ENCODE measurements around the gene SBDS. TPM values are rescaled to one million over a fixed set of nuclear protein-coding genes. Genes with fewer than 3 reads are reported as not detected.
A peak's percentile ranks its signal among the peaks of the same experiment; 100 is the strongest.
"Not testable (repeated sequence)": the region's sequence is repeated elsewhere in the genome, so short reads cannot be mapped to it uniquely, and the experiment has no call there.

Gene SBDS
- total RNA-seq, 1 experiment from 2014 or later = 156 TPM

DNA sequence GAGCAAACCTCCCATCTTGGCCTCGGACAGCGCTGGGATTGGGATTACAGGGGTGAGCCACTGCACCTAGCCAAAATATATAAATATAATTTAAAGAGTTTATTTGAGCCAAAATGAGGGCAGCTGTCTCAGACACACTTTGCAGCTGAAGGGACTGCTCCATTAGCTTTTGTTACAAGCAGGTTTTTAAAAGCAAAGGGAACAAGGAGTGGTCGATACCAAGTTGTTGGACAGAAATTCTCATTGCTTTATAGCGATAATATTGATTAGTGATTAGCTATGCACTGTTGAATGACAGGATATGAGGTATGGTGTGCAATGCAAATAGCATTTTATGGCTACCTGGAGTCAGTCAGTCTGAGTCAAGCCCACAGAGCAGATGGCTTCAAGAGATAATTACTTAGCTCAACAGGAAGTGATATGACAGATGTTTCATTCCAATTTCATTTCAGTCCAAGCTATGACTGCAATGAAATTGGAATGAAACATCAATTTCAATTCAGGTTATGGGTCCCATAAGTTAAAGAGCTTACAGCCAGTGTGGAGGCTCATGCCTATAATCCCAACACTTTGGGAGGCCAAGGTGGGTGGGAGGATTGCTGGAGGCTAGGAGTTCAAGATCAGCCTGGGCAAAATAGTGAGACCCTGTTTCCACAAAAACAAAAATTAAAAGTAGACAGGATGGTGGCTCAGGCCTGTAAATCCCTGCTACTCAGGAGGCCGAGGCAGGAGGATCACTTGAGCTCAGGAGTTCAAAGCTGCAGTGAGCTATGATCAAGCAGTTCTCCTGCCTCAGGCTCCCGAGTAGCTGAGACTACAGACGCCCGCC, 24.4 kb upstream of the SBDS start:
- Mint-ChIP-seq H3K4me1 (ENCODE audit: insufficient read depth, unreplicated experiment) (peaks cover under 1% of the 10 kb centered on the region), H3K9me3 (ENCODE audit: unreplicated experiment) (no peaks in the 10 kb centered on the region), H3K27me3 (ENCODE audit: insufficient read depth, unreplicated experiment) (no peaks in the 10 kb centered on the region), H3K27ac (ENCODE audit: low read depth, unreplicated experiment) (no peak overlapping the region), H3K4me3 (ENCODE audit: unreplicated experiment) (no peak overlapping the region), H3K36me3 (ENCODE audit: insufficient read depth, unreplicated experiment) (peaks cover 76% of the 10 kb centered on the region)
- ChIA-PET CTCF (interaction anchor here (2.7 kb wide), 1 partner anchor 21 kb away, joined by 12 read pairs; no protein-coding TSS in a partner anchor), POLR2A (no interaction called here)
- no peak for DNase-seq (ENCODE audit: unreplicated experiment)
- intact Hi-C loops (cut with micrococcal nuclease) = no loop called here
- no TSS peak for BruUV-seq (replicated peaks)
- TF ChIP-seq, protein P1, sequence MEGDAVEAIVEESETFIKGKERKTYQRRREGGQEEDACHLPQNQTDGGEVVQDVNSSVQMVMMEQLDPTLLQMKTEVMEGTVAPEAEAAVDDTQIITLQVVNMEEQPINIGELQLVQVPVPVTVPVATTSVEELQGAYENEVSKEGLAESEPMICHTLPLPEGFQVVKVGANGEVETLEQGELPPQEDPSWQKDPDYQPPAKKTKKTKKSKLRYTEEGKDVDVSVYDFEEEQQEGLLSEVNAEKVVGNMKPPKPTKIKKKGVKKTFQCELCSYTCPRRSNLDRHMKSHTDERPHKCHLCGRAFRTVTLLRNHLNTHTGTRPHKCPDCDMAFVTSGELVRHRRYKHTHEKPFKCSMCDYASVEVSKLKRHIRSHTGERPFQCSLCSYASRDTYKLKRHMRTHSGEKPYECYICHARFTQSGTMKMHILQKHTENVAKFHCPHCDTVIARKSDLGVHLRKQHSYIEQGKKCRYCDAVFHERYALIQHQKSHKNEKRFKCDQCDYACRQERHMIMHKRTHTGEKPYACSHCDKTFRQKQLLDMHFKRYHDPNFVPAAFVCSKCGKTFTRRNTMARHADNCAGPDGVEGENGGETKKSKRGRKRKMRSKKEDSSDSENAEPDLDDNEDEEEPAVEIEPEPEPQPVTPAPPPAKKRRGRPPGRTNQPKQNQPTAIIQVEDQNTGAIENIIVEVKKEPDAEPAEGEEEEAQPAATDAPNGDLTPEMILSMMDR (IDR thresholded peaks at IDR 0.05; ENCODE audit: unreplicated experiment) = no peak

DNA sequence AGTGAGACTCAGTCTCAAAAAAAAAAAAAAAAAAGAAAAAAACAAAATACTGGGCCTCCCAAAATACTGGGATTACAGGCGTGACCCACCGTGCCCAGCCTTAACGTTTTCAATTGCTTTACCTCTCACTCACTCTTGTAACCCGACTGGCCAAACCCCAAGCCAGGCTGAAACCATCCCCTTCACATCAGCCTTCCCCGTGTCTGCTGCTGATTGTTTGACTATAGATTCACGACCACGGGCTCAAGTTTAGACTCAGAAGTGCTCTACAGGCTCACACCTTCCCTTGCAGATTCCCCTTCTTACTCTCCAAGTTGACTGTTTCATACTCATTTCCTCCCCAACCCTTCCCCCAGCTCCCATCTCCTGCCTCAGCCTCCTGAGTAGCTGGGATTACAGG, 23.6 kb upstream of the SBDS start:
- Mint-ChIP-seq H3K4me1 (ENCODE audit: insufficient read depth, unreplicated experiment) (no peaks in the 10 kb centered on the region), H3K27me3 (ENCODE audit: insufficient read depth, unreplicated experiment) (no peaks in the 10 kb centered on the region), H3K36me3 (ENCODE audit: insufficient read depth, unreplicated experiment) (peaks cover 84% of the 10 kb centered on the region), H3K27ac (ENCODE audit: low read depth, unreplicated experiment) (no peak overlapping the region), H3K4me3 (ENCODE audit: unreplicated experiment) (no peak overlapping the region), H3K9me3 (ENCODE audit: unreplicated experiment) (no peaks in the 10 kb centered on the region)
- CTCF ChIA-PET = interaction anchor here (2.7 kb wide), 1 partner anchor 22 kb away, joined by 12 read pairs; no protein-coding TSS in a partner anchor
- POLR2A ChIA-PET = no interaction called here
- intact Hi-C loops (cut with micrococcal nuclease) = no loop called here
- DNase-seq (ENCODE audit: unreplicated experiment) = no peak
- TF ChIP-seq, protein P1 (IDR thresholded peaks at IDR 0.05; ENCODE audit: unreplicated experiment) = no peak
- no TSS peak for BruUV-seq (replicated peaks)

DNA sequence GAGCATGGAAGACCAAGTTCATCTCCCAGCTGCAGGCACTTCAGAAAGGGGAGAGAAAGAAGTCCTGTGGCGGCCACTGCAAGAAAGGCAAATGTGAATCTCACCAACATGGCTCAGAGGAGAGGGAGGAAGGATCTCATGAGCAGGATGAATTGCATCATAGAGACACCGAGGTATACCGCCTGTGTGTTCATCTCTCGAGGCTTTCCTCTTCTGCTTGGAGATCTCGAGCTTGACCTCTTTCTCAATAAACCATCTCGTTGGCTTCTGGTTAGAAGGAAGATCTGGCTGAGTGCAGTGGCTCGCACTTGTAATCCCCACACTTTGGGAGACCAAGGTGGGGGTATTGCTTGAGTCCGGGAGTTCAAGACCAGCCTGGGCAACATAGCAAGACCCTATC, 22.6 kb upstream of the SBDS start:
- intact Hi-C loops (cut with micrococcal nuclease); H3K4me3 Mint-ChIP-seq (ENCODE audit: unreplicated experiment); BruUV-seq (replicated peaks); H3K27me3 Mint-ChIP-seq (ENCODE audit: insufficient read depth, unreplicated experiment); POLR2A ChIA-PET; DNase-seq (ENCODE audit: unreplicated experiment); H3K9me3 Mint-ChIP-seq (ENCODE audit: unreplicated experiment); CTCF ChIA-PET; H3K4me1 Mint-ChIP-seq (ENCODE audit: insufficient read depth, unreplicated experiment): not testable (repeated sequence)
- peak overlapping the region; percentile 16 for H3K27ac Mint-ChIP-seq (ENCODE audit: low read depth, unreplicated experiment)
- peaks cover 84% of the 10 kb centered on the region for H3K36me3 Mint-ChIP-seq (ENCODE audit: insufficient read depth, unreplicated experiment)

DNA sequence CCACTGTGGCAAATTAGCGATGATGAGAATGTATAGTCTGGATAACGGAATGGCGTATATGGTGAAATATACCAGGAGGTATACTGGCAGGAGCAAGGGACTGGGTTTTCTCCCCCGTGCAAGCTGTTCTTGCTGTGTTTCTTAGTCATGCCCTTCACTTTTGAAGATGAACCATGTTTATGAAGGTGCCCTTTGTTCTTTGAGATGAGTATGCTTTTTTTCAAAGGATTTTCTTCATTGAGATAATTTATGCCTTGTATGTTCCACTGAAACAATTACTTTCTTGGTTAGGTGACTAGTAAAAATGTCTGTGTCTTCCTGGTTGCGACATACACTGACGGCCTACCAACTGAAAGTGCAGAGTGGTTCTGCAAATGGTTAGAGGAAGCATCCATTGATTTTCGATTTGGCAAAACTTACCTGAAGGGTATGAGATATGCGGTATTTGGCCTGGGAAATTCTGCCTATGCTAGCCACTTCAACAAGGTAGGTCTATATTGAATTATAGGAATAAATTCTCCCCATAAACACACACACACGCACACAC, 18.8 kb upstream of the SBDS start:
- H3K9me3 Mint-ChIP-seq (ENCODE audit: unreplicated experiment); DNase-seq (ENCODE audit: unreplicated experiment); H3K4me1 Mint-ChIP-seq (ENCODE audit: insufficient read depth, unreplicated experiment); BruUV-seq (replicated peaks); H3K27me3 Mint-ChIP-seq (ENCODE audit: insufficient read depth, unreplicated experiment); H3K4me3 Mint-ChIP-seq (ENCODE audit: unreplicated experiment); CTCF ChIA-PET; H3K27ac Mint-ChIP-seq (ENCODE audit: low read depth, unreplicated experiment); intact Hi-C loops (cut with micrococcal nuclease): not testable (repeated sequence)
- peaks cover 96% of the 10 kb centered on the region for H3K36me3 Mint-ChIP-seq (ENCODE audit: insufficient read depth, unreplicated experiment)
- POLR2A ChIA-PET = interaction anchor here (0.6 kb wide), 1 partner anchor 169 kb away, joined by 3 read pairs; no protein-coding TSS in a partner anchor

DNA sequence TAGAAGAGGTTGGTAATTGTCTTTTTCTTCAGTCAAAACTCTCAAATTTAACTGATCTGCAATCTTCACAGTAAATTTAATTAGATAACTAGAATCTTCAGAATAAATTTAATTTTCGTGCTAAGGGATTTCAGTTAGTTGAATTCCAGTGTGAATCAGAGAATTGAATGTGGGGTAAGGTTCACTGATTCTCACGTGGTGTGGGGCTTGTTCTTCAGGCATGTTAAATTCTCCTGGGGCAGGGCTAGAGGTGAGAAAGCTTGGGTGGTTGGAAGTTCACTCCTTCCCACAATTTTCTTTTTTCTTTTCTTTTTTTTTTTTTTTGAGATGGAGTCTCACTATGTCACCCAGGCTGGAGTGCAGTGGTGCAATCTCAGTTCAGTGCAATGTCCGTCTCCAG, 14.3 kb upstream of the SBDS start:
- H3K27ac Mint-ChIP-seq (ENCODE audit: low read depth, unreplicated experiment); H3K27me3 Mint-ChIP-seq (ENCODE audit: insufficient read depth, unreplicated experiment); H3K4me1 Mint-ChIP-seq (ENCODE audit: insufficient read depth, unreplicated experiment); DNase-seq (ENCODE audit: unreplicated experiment); CTCF ChIA-PET; H3K4me3 Mint-ChIP-seq (ENCODE audit: unreplicated experiment); POLR2A ChIA-PET; intact Hi-C loops (cut with micrococcal nuclease); H3K9me3 Mint-ChIP-seq (ENCODE audit: unreplicated experiment); BruUV-seq (replicated peaks): not testable (repeated sequence)
- peaks cover 96% of the 10 kb centered on the region for H3K36me3 Mint-ChIP-seq (ENCODE audit: insufficient read depth, unreplicated experiment)

All from MCF 10A (cell line).